Hematopoietic multipotent progenitor cell treated with erythropoietin and hydrocortisone succinate and interleukin-3 and kit ligand, for 8 days (in vitro differentiated cells): ENCODE data around the gene CMPK1.
"Not testable (repeated sequence)": the region's sequence is repeated elsewhere in the genome, so short reads cannot be mapped to it uniquely, and the experiment has no call there.

Experiments
- DNase-seq: peaks from one replicate; pipeline ENCODE4 v3.0.0-alpha.2; 2015

CMPK1 gene

GRCh38 chr1:47333578-47333921, at the start of gene CMPK1:
TSS of gene CMPK1 (plus strand) at chr1:47333790. CDS start at chr1:47333946, 156 bp downstream.
- peak; percentile 87 for DNase-seq

GRCh38 chr1:47288116-47288515, 45.5 kb upstream of the CMPK1 start:
- DNase-seq = not testable (repeated sequence)

DNA sequence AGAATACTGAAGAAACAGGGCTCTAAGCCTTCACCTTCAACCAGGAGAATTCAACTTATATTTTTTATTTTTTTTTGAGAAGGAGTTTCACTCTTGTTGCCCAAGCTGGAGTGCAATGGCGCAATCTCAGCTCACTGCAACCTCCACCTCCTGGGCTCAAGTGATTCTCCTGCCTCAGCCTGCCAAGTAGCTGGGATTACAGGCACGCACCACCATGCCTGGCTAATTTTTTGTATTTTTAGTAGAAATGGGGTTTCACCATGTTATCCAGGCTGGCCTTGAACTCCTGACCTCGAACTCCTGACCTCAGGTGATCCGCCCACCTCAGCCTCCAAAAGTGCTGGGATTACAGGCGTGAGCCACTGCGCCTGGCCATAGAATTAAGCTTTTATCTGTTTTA, 38.7 kb upstream of the CMPK1 start:
- DNase-seq = not testable (repeated sequence)

- DNase-seq = no peak
Measured at GRCh38 chr1:47295579-47295978, 38.0 kb upstream of the CMPK1 start.

DNA sequence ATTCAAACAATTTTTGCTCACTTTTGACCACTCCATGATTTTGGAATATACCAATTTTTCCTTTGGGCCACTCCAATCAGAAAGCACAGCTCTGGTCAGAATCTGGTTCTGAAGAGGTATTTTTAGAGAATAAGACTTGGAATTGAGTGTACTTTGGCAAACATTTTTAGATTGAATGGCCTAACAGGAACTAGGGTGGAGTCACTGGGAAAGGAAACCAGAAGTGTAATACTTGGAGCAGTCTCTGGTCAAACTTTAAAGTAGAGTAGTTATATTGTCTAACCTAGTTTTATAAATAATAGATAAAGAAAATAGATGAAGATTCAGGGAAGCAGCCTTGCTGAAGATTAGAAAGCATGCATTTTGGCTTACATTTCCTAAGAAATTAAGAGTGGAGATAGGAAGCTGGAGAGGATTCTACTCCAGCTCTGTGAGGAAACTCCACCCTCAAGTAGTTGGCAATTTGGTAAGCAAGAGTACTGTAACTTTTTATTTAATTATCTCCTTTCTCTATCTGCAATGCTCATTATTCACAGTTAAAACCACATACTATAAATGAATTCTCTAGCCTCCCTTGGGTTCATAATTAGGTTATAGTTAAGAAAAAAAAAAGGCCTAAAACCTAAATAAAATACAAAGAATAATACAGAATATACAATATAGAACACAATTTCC, 35.4 kb upstream of the CMPK1 start:
- DNase-seq = no peak

GRCh38 chr1:47302472-47302871, 31.1 kb upstream of the CMPK1 start:
- no peak for DNase-seq

DNA sequence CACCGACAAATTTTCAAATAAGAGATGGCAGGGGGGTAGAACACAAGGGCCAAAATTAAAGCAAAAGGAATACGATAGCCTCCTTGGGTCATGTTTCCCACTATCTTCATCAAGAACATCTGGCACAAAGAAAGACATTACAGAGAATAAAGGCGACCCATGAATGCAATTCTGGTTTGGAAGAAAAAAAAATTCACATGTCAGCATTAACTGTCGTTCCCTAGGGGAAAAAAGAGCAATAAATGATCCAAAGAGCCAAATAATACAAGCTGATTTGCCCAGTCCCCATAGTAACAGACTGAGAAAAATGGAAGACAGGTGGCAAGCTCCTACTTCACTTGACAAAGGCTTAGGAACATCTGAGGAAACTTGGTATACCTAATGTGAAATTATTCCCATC, 24.2 kb upstream of the CMPK1 start:
- DNase-seq = no peak

DNA sequence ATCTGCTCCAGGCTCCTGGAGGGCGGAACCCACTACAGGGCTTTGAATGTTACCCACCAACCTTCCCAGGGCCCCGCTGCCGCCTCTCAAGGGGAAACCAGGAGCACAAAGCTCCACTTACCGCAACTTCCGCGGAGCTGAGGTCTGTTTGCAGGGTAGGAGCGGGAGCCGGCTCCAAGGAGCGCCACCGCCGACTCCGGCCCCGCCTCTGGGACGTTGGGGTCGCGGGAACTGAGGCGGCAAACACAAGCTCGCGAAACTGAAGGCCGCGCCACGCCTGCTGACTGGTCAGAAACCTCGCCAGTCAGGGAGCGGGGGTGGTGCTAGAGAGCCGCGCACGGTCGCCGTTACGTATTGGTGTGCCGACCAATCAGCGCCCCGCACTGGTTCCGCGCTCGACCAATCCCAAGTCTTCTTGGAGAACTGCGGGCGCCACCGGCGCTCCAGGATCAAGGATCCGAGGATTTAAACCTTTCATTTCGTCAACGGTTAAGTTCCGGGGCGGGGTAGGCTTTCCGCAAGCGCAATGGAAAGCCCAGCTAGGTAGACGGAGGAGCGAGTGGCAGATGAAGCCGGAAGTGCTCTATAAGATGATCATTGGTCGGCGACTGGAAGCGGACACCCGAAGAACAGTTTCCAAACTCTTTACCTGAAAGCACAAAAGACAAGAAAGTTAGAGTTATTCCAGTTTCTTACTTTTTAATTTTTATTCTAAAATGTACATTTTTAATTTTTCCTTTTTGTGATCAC, 19.5 kb upstream of the CMPK1 start, which contains the start of gene STIL:
STIL (minus strand) TSS at position 233 of the 750 bp plus-strand sequence. CDS start 3,828 bp downstream, outside the sequence.
- peak; percentile 100 for DNase-seq

GRCh38 chr1:47317841-47318240, 15.7 kb upstream of the CMPK1 start:
- no peak for DNase-seq

DNA sequence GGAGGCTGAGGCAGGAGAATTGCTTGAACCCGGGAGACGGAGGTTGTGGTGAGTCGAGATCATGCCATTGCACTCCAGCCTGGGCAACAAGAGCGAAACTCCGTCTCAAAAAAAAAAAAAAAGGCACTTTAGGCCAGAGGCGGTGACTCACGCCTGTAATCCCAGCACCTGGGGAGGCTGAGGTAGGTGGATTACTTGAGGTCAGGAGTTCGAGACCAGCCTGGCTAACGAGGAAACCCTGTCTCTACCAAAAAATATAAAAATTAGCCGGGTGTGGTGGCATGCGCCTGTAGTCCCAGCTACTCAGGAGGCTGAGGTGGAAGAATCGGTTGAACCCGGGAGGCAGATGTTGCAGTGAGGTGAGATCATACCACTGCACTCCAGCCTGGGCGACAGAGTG, 13.6 kb upstream of the CMPK1 start:
- not testable (repeated sequence) for DNase-seq

DNA sequence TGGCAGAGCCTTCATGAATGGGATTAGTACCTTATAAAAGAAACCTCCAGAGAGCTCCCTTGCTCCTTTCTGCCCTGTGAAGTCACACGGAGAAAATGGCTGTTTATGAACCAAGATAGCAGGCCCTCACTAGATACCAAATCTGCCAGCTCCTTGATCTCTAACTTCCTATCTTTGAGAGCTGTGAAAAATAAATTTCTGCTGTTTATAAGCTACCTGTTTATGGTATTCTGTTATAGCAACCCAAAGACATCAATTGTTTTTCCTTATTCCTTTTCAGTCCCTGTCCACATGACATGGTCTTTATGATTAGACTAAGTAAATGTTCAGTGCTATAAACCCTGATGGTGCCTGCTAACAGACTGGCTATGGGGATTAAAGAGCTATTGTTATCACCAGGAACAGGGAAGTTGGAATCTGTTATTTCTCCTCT, 10.0 kb upstream of the CMPK1 start:
- peak; percentile 20 for DNase-seq

- DNase-seq = no peak
Measured at GRCh38 chr1:47324682-47325081, 8.9 kb upstream of the CMPK1 start.

DNA sequence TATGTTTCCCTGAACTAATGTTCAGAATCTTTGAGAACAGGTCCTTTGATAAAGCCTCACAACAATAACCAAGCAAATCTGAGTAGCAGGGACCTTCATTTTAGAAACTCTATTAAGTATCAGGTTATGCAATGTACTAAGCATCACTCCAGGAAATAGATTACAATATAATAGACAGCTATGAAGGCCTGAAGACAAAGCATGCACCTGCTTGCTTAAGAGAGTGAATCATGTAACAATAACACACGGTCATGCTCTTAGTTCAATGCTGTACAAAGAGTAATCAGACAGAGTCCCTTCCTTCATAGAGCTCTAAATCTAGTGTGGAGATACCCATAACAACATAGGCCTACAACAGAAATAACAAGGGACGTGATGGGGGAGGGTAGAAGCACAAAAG, 8.1 kb upstream of the CMPK1 start:
- no peak for DNase-seq

DNA sequence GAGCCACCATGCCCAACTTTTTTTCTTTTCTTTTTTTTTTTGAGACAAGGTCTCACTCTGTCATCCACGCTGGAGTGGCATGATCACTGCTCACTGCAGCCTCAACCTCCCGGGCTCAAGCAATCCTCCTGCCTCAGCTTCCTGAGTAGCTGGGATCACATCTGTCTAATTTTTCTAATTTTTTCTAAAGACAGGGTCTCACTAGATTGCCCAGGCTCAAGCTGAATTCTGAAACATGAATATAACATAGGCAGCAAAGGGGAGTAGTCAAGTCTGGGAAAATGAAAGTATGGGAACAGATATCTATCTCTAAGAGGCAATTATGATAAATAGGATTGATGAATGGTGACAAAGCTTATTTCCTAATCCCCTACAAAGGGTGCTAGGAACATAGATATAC, 7.3 kb upstream of the CMPK1 start:
- DNase-seq = no peak

- no peak for DNase-seq
Measured at GRCh38 chr1:47328992-47329391, 4.6 kb upstream of the CMPK1 start.

- no peak for DNase-seq
Measured at GRCh38 chr1:47330212-47330611, 3.4 kb upstream of the CMPK1 start.

GRCh38 chr1:47331875-47332274, 1.7 kb upstream of the CMPK1 start:
- DNase-seq = no peak

DNA sequence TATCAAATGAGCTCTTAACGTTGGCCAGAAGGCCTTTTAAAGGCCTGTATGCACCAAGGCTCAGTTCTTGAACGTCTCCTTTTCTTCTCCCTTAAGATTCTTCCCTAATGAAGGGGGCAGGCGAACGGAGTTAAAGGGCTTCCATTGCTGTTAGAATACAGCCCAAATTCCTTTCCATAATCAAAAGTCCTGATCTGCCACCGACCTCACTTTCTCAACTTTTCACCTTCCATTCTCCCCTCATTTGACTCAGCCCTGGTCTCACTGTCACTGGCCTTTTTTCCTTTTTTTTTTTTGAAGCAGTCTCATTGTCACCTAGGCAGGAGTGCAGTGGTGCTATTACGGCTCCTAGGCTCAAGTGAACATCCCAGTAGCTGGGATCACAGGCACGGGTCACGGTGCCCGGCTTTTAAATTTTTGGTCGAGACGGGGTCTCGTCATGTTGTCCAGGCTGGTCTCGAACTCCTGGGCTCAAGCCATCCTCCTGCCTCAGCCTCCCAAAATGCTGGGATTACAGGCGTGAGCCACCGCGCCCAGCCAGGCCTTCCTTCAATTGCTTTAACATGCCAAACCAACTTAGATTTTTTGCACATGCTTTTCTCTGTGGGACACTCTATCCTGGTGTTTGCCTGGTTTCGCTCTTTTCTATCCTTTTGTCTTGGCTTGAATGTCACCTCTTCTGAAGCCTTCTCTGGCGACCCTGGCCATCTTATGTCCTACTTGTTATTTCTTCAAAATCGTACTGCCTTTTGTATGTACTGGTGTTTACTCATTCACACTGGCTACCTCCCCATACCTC, 612 bp upstream of the CMPK1 start:
- DNase-seq = no peak

DNA sequence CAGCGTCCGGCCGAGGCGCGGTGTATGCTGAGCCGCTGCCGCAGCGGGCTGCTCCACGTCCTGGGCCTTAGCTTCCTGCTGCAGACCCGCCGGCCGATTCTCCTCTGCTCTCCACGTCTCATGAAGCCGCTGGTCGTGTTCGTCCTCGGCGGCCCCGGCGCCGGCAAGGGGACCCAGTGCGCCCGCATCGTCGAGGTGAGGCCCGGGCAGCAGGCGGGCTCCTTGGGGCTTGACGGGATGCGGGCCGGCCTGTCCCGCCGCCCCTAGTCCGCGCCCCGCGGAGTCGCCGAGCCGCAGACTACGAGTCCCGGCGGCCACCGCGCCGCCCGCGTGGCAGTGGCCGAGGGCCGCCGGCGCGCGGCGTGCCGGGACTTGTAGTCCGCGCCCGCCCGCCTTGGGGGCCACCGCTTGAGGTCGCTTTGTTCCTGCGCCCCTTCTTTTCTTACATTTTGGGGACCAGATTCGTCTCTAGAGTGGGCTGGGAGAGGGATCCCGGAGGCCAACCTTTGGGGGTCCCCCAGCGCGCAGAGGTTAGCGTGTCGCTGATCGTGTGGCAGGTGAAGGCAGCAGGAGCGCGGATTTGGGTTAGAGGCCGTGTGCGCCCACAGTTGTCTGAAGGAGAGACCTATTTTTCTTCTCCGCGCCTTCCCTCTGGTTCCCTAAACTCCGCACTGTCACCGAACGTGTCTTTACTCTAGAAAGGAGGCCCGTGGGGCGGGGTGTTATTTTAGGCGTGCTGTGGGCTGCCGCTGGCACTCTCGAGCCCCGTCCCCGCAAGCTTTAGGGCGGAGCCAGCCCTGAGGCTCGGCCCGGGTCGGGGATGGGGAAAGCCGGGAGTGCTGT, 553 bp downstream of the CMPK1 start:
- peak; percentile 85 for DNase-seq

GRCh38 chr1:47334765-47335435, 1.3 kb downstream of the CMPK1 start:
- DNase-seq = no peak

GRCh38 chr1:47337350-47337749, 3.8 kb downstream of the CMPK1 start:
- DNase-seq = no peak
